Stimulated activated CD8-positive, alpha-beta memory T cell treated with anti-CD3 and anti-CD28 coated beads, Interleukin-15, amount 100 ng/mL, for 48 hours (primary cell): Measurements from ENCODE around the gene ACTBL2.

Source experiments
- DNase-seq, 2 donors: peaks; one replicate each; pipeline ENCODE4 v3.0.0-alpha.2; 2020; ENCODE audit warnings: low read depth in 2 of 2

Gene ACTBL2

DNA sequence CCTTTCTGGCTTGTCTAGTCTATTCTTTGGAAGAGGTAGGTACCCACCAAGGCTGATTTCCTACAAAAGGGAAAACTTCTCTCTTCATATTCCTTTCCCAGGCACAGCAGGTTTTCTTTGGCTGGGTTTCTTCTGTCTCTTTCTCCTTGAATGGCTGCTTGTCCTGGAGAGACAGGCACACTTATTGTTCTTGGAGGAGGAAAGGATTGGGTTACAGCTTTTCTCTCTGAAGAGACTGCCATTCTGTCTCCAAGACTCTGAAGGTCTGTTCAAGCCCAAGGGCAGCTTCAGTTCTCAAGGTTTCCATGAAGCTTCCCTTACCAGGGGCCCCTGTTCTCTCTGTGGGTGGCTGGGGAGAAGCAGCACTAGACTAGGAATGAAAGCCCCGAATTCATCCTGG, 33.9 kb downstream of the ACTBL2 start:
- DNase-seq = no peak

DNA sequence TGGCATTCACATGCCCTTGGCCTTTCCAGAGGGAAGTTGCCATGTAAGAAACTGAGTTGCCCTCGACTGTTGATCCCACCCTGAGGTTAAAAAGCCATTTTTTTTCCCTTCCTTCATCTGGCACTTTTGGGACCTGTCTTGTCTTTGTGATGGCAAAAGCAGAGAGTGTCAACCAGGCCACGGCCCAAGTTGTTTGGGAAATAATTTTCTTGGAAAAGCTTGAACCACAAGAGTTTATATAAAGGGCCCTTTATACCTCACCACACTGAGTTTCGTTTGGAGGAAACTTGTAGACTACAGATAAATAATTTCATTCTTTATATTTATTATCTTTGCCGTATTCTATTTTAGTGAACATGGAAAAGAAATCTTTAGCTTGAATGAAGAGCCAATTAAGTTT, 34.3 kb downstream of the ACTBL2 start:
- no peak for DNase-seq

DNA sequence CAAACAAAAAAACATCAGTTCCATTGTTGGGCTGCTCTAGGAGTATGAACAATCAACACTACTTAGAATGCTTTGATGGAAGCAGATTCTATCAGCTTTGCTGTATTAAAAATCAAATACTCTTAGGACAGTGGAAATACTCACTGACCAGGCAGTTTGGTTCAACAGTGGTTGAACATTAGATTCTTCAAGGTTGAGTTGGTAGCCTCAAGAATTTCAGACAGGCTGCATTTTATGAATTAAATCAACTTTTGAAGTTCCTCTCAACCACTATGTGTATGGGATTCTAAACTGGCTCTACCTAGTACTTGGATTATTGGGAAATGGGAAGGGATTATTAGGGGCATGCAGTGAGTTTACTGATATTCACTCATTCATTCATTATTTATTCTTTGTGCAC, 35.0 kb downstream of the ACTBL2 start:
- DNase-seq = no peak

- no peak for DNase-seq
These were observed 35.6 kb downstream of the ACTBL2 start for GRCh38 chr5:57446966-57447365.

DNA sequence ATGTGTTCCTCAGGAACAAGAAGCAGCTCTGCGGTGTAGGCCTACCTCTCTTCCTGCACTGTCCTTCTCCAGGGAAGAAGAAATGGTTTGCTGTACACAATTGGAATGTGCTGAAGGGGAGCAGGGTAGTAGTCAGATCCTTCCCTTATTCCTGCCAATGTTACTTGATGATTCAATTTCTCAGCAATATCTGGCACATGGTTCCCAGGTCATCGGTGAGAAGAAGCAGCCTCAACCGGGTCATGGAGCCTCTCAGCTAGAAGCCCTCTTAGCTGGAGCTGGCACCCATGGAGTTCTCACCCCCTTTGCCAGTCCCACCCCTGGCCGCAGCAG, 36.9 kb downstream of the ACTBL2 start:
- no peak for DNase-seq

DNA sequence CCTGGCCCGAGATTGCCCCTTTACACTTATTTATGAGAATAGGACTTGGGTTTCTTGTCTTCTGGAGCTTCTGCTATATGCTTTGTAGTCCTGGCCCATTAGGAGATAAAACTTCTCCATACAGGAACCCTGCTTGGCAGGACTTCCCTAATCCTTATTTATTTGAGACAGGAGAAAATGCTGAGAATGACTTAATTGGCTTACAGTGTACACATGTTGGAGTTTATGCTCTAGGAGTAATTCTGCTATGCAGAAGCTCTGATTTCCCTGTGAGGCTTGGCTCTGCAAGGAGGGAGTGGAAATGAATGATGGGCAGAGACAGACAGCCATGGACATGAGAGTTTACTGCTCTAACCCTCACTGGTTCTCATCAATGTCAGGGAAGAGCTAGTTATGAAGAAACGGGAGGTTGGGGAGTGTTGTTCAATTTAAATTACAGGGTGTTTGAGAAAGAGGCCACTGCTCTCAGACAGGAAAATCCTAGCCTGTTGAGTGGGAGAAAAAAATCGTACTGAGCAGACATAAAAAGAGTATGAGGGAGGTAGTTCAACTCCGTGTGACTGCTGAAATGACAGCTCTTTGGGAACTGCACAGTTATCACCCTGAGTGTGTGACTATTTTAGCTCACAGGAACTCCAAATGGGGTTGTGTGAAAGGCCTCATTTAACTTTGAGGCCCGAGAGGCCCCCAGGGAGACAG, 37.5 kb downstream of the ACTBL2 start:
- no peak for DNase-seq

- DNase-seq = no peak
These were observed 40.4 kb downstream of the ACTBL2 start for GRCh38 chr5:57442080-57442839.

DNA sequence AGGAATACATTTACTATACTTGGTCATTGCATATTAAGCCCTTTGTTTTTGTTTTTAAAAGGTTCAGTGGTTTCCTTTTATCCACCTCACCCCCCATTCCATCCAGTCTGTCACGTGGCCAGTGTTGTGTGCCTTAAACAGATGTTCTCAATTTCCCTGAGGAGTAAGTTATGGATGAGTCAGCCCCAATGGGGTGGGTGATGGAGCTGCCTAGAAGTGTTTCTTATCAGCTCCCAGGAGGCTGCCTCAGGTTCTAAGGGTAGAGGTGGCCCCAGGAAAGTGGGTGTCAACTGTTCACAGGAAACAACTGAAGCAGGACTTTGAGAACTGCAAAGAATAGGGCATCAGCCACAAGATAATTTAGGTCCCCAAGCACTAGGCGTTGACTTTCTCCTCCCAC, 41.1 kb downstream of the ACTBL2 start:
- no peak for DNase-seq

- no peak for DNase-seq
These were observed 43.0 kb downstream of the ACTBL2 start for GRCh38 chr5:57439601-57440000.

DNA sequence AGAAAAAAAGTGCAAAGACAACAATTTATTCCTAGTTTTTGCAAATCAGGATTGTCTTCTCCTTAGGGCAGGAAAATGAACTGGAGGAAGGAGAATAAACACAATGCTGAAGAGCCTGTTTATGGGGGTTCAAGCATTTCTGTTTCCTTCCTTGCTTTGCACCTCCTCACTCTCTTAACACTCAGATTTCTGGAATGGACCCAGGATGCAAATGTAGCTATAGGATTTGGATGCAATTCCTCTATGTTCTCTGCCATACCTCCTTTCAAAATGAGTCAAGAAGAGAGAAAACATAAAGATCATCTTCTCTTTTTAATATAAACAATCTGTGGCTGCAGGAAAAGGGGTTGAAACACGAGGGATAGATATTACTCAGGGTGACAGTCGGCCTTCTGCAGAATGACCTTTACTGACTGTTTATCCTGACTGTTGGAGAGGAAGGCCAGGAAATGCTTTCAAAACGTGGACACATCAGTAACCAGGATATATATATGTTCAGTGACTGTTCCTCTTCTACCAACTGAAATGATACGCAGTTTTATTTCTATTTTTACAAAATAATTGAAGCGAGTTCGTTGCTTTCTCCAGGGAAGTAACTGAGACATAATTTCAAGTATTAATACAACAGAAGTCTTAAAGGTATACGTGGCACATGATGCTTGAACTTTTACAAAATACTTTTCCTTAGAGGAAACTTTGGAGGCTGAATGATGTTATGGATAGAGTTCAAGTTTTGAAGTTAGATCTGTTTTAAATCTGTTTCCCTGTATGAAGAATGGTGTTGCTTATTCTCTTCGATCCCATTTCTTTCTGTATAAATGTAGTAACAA, 44.4 kb downstream of the ACTBL2 start:
- DNase-seq = no peak

- DNase-seq = no peak
These were observed 46.0 kb downstream of the ACTBL2 start for GRCh38 chr5:57436586-57436985.

DNA sequence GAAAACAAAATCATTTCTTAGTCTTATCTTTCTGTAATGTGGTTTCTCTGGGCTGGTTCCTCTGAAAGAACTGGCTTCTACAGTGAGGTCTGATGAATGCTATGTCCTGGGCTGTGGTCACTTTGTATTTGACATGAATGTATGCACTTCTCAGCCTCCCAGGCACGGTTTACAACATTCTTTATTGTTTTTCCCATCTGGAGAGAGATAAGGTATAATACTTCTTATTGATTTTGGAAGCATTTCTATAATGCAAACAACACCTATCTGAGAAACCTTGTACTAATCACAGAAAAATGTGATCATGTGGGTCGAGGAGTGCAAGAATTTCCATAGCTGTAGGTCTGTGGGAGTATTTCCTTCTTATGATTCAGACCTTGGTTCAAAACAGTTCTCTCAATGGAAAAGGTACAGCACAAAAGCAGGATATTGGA, 46.9 kb downstream of the ACTBL2 start:
- no peak for DNase-seq

DNA sequence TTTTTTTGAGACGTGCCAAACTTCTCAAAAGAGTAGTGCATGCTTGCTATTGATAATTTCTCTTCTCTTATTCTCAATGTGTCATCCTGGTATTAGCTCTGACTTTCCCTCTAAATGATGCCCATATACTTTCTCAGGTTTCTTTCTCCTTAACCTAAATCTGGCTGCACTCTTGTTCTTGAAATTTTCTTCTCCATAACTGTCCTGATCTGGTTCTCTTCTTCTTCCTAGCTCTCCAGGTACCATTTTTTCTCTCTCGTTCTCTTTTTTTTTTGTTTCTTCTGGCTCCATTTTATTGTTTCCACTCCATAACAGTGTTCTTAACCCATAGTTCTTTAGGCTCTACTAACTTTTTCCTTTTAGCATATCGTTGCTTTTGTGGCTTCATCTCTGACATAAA, 47.9 kb downstream of the ACTBL2 start:
- no peak for DNase-seq

GRCh38 chr5:57434227-57434640, 48.4 kb downstream of the ACTBL2 start:
- DNase-seq = no peak

DNA sequence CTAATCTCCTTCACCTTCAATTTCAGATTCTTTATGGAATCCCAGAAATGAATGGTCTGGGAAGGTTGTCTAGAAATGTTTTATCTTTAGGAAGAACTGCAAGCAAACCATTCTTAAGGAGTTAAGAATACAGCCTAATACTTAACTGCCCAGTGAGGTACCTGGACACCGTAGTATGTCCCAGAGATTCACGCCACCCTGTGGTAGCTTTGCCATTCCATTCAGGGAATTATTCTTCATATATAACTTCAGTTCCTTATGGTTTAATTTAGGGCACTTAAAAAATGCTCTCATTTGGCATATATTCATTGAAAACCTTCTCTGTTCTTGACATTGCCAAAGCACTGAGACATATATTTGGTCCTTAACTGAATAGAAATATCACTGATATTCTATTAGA, 49.7 kb downstream of the ACTBL2 start:
- no peak for DNase-seq

DNA sequence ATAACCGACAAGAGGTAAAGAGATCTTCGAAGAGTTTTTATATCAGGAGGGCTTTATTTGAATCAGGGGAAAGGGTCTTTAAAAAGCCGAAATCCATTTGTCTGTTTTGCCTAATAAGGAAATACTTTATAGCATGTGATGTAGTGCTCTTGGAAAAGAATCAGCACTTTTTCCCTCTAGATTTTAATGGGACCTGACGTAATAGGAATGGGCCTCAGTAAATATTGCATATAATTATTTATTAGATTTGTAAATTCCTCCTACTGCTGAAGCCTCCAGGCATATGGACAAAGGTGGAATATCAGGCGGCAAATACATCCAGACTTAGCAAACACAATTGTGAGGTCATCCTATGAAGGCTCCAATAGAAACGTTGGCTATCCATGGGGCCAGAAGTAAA, 50.9 kb downstream of the ACTBL2 start:
- DNase-seq = no peak
